Suppressor macrophage treated with lipopolysaccharide for 4 hours (primary cell): ENCODE measurements around the gene PRG3.
"Not testable (repeated sequence)": the region's sequence is repeated elsewhere in the genome, so short reads cannot be mapped to it uniquely, and the experiment has no call there.

ENCODE experiments used
- DNase-seq: peaks from one replicate; pipeline ENCODE4 v3.0.0-alpha.2; 2020

The PRG3 gene

DNA sequence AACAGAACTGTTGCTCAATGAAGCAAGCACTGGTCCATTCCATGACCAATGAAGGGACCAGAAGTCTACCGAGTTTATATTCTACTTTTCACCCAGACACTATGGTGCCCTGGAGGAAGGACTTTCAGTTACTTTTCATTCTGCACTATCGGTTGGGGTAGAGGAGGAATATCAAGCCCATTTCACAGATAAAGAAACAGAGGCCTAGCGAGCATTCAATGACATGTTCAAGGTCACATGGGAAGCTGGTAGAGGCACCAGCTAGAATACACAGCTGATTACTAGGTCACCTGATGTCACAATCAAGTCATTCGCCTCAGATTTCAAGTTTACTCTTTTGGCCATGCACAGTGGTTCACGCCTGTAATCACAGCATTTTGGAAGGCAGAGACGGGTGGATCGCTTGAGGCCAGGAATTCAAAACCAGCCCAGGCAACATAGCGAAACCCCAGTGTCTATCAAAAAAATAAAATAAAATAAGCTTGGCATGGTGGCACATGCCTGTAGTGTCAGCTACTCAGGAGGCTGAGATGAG lies 27.1 kb upstream of the PRG3 start:
- DNase-seq, result no peak

DNA sequence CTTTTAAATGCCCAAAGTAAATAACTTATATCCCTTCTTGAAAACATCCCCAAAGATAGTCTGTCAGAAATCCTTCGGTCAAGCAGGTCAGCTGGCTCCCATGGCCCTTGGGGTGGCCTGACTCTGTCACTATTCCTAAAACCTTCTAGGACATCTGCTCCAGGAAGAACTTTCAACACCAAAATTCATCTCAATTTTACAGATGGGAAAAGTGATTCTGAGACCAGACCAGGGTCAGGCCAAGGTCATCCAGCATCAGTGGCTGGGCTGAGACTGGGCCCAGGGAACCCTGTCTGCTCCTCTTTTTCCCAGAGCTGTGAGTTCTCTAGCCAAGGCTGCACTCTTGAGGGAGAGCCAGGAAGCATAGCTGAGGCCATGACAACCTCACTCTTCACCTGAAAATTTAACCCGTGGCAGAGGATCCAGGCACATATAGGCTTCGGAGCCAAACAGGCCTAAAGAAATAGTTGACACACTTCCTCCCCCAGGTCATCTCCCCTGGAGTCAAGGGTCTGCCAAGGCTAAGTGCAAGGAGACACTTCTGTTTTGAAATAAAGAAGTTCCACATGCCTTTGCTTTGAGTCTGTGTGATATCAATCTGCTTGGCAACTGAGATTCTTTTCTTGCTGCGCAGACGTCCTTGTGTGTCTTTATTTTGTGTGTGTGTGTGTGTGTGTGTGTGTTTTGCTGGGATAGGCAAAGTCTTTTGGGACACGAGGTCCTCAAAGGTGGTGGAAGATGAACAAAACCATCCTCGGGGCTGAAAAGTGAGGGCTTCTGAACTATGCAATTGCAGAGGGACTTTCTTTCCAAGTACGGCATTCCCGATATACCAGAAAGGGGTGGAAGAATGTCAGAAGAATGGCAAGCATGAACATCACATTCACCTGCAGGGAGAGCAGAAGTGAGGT lies 26.3 kb upstream of the PRG3 start:
- no peak for DNase-seq

DNA sequence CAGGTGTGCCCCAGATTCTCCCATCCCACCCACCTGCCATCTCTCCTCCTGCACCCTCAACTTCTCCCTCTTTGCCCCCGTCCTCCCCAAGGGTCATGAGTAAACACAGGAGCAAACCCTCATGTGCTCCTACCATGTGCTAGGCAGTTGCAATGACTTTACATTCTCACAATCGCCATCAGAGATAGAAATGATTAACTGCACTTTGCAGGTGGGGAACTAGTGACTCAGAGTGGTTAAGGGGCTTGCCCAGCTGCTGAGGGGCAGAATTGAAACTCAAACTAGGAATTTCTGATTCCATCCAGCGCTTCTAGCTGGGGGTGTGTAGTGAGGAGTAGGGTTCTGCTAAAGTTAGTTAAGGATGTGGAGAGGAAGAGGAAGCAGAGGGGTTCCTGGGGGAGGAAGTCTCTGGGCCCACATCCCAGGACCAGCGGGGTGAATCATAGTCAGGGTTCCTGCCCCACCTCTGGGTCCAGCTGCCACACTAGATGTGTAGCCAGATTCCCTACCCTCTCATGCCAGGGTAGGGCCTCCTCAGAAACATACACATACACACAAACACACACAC lies 25.5 kb upstream of the PRG3 start:
- peak; percentile 95 for DNase-seq

DNA sequence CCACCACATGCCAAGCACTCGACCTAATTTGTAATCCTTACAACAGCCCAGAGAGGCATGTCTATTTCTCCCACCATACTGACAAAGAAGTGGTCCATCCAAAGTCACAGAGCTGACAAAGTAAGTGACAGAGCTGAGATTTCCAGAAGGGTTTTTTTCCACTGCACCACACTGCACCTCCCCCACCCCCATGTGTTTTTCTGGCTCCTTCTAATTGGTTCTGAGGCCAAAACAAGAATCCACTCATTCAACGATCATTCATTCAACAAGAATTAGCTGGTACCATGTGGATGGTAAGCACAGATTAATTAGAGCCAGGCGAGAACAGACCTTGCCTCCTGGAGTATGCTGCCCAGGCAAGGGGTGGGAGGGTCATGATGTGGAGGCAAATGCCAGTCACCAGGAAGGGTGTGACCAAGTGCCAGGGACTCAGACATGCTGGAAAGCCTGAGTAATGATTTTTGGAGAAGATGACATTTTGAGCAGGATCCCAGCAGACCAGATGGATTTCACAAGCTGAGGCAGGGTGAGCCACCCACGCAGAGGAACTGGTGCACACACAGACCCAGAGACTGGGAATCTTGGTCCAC lies 24.4 kb upstream of the PRG3 start:
- DNase-seq, result peak; percentile 91

DNA sequence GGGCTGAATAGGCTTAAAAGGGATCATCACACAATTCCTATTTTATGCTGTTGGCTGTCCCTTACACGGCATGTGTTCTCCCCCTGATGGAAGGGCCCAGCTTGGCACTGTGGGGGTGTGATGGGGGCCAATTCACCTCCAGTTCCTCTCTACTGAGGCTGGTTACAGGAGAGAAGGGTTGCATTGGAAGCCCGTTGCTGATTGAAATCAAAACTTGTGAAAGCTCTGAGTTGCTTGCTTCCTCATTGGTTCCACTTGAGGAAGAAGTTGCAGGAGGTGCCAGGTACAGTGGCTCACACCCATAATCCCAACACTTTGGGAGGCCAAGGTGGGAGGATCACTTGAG lies 22.8 kb upstream of the PRG3 start:
- DNase-seq, result peak; percentile 42

DNA sequence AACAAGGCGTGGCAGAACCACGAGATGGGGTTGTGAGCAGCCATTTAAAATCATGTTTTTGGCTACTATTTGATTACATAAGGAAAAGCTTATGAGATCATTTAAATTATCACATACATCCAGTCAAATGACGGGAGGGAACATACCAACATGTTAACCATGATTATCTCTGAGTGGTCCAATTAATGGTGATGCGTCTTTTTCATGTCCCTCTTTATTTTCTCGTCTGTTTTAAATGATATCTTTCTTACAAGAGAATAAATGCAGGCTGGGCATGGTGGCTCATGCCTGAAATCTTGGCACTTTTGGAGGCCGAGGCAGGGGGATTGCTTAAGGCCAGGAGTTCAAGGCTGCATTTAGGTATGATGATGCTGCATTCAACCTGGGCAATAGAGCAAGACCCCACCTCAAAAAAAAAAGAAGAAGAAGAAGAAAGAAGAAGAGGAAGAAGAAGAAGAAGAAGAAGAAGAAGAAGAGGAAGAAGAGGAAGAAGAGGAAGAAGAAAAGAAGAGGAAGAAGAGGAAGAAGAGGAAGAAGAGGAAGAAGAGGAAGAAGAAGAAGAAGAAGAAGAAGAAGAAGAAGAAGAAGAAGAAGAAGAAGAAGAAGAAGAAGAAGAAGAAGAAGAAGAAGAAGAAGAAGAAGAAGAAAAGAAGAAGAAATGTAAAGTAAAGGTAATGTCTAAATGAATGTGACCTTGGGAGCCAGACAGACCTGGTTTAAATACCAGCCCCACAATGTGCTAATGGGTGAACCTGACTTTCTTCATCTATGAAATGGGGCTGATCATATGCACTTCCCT lies 22.3 kb upstream of the PRG3 start:
- not testable (repeated sequence) for DNase-seq

DNA sequence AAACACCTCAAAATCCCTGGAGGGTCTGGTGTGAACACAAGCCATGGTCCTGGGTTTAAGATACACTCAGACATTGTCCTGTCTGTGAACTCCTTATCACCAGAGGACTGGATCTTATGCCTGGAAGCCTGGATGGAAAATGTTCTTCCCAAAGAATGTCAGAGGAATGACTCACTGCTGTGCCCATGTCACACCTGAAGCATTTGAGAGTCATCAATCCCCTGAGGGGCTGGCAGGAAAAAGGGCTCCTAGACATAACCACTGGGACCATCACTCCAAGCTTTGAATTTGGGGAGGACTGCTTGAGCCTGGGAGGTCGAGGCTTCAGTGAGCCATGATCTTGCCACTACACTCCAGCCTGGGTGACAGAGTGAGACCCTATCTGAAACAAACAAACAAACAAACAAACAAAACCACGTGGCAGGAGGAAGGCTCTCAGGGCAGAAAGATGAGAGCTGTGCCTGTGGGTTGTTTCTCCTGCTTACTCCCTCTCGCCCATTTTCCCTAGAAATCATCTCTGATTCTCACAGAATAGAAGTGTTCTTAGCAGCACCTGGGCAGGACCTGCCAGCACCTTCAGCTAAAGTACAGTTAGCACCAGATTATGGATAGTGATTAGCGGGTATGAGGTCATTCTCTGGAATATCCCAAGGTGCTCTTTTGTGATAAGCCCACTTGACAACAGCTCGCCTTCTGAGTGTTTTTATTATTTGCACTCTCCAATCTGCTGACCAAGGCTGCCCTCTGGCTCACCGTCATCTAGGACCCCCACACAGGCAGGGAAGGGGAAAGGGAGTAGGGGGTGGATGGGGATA lies 21.4 kb upstream of the PRG3 start:
- DNase-seq, result no peak

DNA sequence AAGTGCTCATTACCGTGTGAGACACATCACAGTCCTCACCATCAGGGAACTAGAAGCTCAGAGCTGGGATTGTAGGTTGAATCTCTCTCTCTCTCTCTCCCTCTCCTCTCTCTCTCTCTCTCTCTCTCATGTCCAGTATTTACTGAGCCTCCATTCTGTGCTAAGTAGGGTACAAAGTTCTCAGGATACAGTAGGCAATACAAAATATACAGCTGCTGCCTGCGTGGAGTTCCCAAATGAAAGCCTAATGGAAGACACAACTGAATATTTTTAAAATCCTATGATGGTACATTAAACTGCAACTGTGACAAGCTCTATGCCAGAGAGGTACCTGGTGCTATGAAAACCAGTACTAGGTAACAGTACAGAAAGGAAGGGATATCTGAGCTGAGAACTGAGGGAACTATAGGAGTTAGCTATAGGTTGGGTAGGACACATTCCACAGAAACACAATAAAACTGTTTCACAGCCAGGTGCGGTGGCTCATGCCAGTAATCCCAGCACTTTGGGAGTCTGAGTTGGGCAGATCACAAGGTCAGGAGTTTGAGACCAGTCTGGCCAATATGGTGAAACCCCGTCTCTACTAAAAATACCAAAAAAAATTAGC lies 19.1 kb upstream of the PRG3 start:
- no peak for DNase-seq

DNA sequence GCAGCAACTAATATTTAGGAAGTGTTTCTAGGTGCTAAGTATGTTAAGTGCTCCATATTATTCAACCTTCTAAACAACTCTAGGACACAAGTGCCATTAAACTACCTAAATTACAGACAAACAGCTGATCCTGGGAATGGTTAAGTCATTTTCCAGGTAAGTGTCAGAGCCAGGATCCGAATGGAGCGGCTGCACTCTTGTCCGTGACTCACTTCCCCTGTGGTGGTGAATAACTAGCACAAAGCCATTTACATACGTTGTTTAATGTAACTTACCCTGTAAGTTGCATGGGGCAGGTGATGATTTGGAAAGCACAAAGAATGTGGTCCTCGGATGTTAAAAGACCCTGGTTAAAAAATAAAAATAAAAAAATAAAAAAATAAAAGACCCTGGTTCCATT lies 18.3 kb upstream of the PRG3 start:
- no peak for DNase-seq

DNA sequence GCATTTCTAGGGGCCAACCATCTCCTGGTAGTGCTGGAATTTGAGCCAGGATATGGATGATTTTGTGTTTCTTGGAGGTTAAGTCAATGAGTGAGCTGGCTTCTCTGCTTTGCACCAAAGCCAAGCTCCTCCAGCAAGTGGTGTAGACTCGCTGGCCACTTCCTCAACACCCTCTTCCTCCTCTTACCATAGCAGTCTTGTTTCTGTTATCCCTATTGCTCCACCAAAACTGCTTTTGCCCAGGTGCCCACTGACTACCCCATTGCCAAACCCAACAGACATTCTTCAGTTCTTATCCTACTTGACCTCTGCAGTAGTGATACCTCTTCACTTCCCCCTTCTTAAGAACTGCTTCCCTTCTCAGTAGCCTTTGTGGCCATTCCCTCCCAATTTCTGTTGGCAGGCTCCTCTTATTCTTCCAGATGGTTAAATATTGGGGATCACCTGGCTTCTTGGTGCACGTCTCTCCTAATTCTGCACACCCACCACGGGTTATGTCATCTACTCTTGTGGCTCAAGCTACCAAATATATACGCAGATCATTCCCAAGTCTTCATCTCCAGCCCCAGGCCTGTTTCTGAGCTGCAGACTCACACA lies 16.5 kb upstream of the PRG3 start:
- no peak for DNase-seq

DNA sequence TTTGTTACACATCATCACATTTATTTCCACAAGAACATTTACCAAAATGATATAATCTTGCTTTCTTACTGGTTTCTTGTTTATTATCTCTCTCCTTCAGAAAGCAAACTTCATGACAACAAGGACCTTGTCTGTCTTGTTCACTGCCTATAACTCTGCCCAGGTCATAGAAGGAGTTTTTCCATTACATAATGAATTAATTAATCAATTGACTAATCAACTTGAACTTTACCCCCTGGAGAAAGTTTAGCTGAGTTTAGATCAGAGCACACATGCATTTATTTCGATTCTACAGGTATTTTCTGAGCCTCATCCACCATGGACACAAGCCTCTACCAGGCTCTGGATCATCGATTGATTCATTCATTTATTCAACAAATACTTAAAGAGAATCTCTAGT lies 15.8 kb upstream of the PRG3 start:
- no peak for DNase-seq

DNA sequence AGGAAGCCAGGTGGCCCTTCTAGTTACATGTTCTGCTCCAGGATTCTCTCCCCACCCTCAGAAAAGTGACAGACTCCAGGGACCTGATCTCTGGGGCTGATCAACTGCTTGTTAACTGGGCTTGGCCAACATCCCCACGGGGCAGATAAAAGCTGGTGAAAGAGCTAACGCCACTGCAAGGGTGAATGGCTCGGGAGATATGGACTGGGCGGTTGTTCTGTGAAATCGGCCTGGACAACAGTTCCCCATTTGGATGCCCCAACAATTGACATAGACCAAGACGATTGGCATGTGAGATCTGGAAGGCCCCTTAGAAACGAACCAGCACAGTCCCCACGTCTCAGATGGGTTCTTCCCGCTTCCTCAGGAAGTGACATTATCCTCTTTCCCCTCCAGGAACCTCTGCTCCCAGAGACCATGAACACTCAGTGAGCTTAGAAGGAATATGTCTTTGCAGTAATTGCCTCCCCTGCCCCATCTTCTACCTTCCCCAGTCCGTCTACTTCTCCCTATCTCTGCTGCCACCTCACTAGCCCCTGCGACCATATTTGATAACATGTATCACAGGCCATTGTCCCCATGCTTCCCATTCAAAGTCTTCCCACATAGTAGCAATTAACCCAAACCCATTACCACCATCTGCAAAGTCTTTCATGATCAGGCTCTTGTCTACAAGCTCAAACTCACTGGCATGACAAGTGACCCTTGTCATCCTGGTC lies 15.1 kb upstream of the PRG3 start:
- DNase-seq, result no peak

DNA sequence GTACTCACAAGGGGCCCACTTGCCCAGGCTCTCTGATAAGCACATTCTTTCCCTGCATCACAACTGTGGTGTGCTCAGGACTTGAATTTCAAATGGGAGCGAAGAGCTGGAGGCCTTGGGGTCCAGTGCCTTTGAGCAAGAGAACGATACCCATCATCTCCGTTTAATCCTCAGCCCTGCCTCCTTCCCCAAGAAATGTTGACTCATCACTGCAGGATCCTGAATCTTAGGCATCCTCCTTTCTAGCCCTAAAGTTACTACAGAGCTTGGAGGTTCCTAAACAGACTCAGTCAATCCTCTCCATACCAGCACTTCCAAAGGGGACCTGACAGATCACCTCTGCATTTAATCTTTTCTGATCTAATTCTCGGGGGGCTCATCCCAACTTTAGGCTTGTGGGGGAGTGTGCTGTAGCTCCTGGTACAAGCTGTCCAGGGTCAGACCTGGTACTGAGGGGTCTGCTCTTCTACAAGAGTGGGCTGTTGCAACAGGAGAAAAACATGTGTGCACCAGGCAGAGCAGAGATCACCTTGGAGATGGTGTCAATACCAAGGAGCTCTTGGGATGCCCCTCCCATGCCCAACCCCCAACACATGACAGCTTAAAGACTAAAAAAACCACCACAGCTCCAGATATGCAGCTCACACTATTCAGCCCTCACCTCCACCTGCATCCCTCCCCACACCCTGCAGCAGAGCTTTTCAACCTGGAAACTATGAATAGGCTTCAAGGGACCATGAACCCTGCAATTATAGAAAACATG lies 13.4 kb upstream of the PRG3 start:
- DNase-seq, result no peak

DNA sequence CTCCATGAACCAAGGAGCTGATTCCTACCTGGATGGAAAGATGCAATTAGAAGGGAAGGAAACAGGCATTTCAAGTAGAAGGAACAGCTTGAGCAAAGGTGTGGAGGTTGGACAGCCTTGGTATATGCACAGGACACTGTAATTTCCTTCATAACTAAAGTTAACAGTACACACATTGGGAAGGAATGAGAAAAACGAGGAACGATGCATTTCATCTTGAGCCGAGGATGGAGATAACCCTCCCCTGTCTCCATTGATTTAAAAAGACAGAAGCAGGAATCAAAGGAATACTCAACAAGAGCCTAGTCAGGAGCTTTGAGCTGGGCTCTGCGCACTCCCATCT lies 11.8 kb upstream of the PRG3 start:
- no peak for DNase-seq

DNA sequence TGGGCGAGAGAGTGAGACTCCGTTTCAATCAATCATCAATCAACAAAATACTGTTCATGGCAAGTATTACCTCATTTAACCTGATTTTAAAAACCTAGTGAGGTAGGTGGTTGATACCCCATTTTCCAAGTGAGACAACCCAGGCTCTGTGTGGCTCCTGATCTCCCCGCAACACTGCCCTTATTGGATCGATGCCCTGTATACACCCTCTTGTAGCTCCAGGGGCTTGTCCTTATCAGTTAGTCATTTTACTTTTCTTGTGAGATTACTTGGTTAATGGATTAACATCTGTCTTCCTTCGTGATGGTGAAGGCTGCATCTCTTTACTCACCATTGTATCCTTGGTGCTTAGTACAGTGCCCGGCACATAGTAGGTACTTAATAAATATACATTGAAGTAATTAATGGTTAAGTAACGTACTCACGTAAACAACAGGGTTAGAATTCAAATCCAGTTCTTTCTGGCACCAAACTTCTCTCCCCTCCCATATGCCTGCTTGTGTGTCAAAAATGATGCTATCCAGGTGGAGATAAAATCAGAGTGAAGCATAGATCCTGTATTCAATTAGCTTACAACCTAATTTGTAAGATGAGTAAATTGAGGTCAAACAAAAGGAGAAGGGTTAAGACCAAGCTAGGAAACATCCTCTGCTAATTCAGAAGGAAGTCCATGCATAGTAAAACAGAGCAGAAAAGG lies 11.3 kb upstream of the PRG3 start:
- no peak for DNase-seq

DNA sequence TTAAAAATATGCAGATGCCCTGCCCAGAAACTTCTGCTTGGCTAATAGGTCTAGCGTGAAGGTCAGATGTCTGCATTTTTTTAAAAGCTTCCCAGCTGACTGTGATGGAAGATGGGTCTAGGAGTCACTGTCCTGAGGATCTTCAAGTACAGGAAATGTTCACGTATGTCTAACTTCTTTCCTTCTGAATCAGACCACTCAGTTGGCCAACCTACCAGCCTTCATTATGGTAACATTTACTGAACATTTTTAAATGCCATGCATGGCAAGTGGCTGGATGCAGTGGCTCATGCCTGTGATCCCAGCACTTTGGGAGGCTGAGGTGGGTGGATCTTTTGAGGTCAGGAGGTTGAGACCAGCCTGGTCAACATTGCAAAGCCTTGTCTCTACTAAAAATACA lies 10.6 kb upstream of the PRG3 start:
- DNase-seq, result no peak

DNA sequence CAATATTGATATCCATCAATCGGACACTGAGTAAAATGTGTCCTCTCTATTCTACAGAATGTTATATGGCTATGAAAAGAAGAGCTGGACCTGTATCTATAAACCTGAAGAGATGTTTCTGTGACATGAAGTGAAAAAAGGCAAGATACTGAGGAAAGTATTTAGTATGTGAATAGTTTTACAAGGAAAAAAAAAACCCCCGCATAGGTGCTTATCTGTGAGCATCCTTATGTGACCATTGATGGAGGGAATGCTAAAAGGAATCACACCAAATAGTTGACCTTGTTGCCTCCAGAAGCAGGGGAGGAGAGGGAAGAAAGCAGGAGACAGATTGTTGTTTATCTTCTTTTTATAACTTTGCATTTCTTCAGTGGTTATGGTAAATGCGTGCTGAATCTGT lies 10.2 kb upstream of the PRG3 start:
- no peak for DNase-seq

DNA sequence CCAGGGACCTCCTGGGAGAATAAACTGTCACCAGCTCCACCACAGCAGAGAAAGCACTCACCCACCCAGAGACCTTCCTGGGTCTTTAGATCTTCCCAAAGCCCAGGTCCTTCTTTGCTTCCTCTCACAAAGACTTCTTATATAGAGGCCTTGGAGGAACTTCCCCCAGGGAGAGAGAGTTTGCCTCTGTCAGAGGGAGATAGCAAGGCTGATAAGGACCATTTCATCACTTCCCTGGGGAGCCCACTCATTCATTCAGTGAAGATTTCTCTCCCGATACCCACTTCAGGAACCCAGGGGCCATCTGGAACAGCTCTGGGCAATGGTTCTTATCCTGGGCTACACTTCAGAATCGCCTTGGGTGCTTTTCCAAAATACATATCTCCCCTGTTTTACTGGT lies 9.6 kb upstream of the PRG3 start, which contains the start of gene PRG2:
Gene PRG2 (minus strand): TSS at position 116 of the 400 bp plus-strand sequence. CDS start 706 bp downstream, outside the sequence.
- DNase-seq, result no peak

DNA sequence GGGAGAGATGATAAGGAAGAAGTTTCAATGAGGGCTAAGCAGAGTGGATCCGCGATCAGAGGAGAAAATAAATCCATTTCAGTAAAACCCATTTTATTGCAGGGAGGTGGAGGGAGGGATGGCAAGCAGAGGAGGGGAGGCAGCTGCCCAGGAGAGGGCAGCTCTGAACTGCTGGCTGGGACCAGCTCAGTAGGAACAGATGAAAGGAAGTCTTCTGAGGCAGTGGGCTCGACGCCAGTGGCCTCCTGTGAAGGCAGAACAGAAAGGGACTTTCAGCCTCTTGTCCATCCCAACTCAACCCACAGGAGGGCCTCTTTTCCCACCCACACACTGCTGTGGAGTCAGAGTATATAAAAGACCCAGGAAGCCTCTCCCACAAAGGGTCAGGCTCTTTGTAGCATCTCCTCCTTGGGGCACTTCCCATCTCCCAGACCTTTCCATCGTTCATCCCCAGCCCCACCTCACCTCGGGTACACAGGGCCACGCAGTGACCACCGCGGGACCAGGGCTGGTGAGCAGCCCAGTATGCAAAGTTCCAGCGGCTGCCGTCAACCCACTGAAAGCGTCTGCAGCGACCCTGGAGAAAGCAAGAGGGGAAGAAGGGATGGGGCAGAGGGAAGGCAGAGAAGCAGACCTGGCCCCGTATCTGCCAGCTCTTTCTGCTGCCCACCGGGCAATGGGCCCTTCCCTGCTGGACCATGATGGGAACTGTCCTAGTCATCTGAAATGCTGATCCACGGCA lies 6.5 kb upstream of the PRG3 start:
- peak; percentile 39 for DNase-seq
